Measurements from ENCODE around the gene SIM2. TPM values are rescaled to one million over a fixed set of nuclear protein-coding genes. Genes with fewer than 3 reads are reported as not detected.

Gene SIM2
- total RNA-seq, 4 donors from 2014 or later = 0.47 to 2.3 TPM; not detected in 2

- no peak for ATAC-seq
- WGBS, 2 donors (ENCODE audit: low coverage in 1 of 2) = 0% methylated on average over 1 of the region's 3 CpGs; no CpG with 5 or more reads in 1 of the 2 donors
- TF ChIP-seq CTCF (IDR thresholded peaks at IDR 0.05) (no peak), POLR2A (IDR thresholded peaks at IDR 0.05) (no peak)
Measured at GRCh38 chr21:36703123-36703522, 4.2 kb downstream of the SIM2 start.

GRCh38 chr21:36703626-36704280 lies 4.8 kb downstream of the SIM2 start:
- Histone ChIP-seq H3K27me3 (peaks cover 100% of the 10 kb centered on the region), H3K36me3 (no peaks in the 10 kb centered on the region), H3K4me3 (no peak overlapping the region), H3K27ac (no peak overlapping the region), H3K4me1 (peaks cover 0 to 77% (median 36%) of the 10 kb centered on the region in 3 donors), H3K9me3 (no peaks in the 10 kb centered on the region)
- TF ChIP-seq POLR2A (IDR thresholded peaks at IDR 0.05) = no peak
- no peak for TF ChIP-seq EP300 (IDR thresholded peaks at IDR 0.05)
- no peak for TF ChIP-seq CTCF (IDR thresholded peaks at IDR 0.05)
- no peak for TF ChIP-seq POLR2AphosphoS5 (IDR thresholded peaks at IDR 0.05)
- WGBS, 2 donors (ENCODE audit: low coverage in 1 of 2) = 20 to 23% methylated on average over 1 to 6 of the region's 15 CpGs
- no peak for ATAC-seq

More at GRCh38 chr21:36703123-36703522, 4.2 kb downstream of the SIM2 start:
- H3K4me3 ChIP-seq = no peak overlapping the region
- H3K4me1 ChIP-seq = peaks cover 0 to 77% (median 36%) of the 10 kb centered on the region in 3 donors
- no peaks in the 10 kb centered on the region for H3K36me3 ChIP-seq
- H3K27me3 ChIP-seq = peaks cover 100% of the 10 kb centered on the region
- H3K9me3 ChIP-seq = no peaks in the 10 kb centered on the region
- H3K27ac ChIP-seq = no peak overlapping the region

GRCh38 chr21:36704281-36704957 lies 5.5 kb downstream of the SIM2 start:
- no peaks in the 10 kb centered on the region for H3K9me3 ChIP-seq
- no peaks in the 10 kb centered on the region for H3K36me3 ChIP-seq
- TF ChIP-seq CTCF (IDR thresholded peaks at IDR 0.05) (no peak), EP300 (IDR thresholded peaks at IDR 0.05) (no peak), POLR2A (IDR thresholded peaks at IDR 0.05) (no peak), POLR2AphosphoS5 (IDR thresholded peaks at IDR 0.05) (no peak)
- peaks cover 100% of the 10 kb centered on the region for H3K27me3 ChIP-seq
- no peak overlapping the region for H3K27ac ChIP-seq
- no peak for ATAC-seq
- 6 to 20% methylated on average over 2 to 15 of the region's 49 CpGs for WGBS, 2 donors (ENCODE audit: low coverage in 1 of 2)
- peaks cover 0 to 77% (median 33%) of the 10 kb centered on the region in 3 donors for H3K4me1 ChIP-seq
- H3K4me3 ChIP-seq = no peak overlapping the region

- Histone ChIP-seq H3K36me3 (no peaks in the 10 kb centered on the region), H3K27ac (no peak overlapping the region), H3K4me1 (peaks cover 0 to 77% (median 28%) of the 10 kb centered on the region in 3 donors), H3K9me3 (no peaks in the 10 kb centered on the region), H3K27me3 (peaks cover 100% of the 10 kb centered on the region), H3K4me3 (peak overlapping the region in 1 of 2 donors; percentile 12)
- no peak for ATAC-seq
- TF ChIP-seq CTCF (IDR thresholded peaks at IDR 0.05) = no peak
- no peak for TF ChIP-seq EP300 (IDR thresholded peaks at IDR 0.05)
- TF ChIP-seq POLR2AphosphoS5 (IDR thresholded peaks at IDR 0.05) = no peak
- no peak for TF ChIP-seq POLR2A (IDR thresholded peaks at IDR 0.05)
- 4 to 8% methylated on average over 9 to 18 of the region's 39 CpGs for WGBS, 2 donors (ENCODE audit: low coverage in 1 of 2)
Measured at GRCh38 chr21:36704958-36705678, 6.2 kb downstream of the SIM2 start.

Measured in gastroesophageal sphincter (tissue), 4 donors.